Sigmoid colon (tissue), 4 donors: ENCODE data around the gene CACNG6.

ENCODE experiments used
- CTCF ChIP-seq, 4 experiments: fragments of 450-650 bp in 3 of 4; fragments of 200-600 bp in 1 of 4; IDR thresholded peaks; one replicate each; pipeline ENCODE4 v1.5.1; 2016 to 2019; ENCODE audit warnings: antibody characterized with exemption in 4 of 4, mild to moderate bottlenecking in 3 of 4, moderate library complexity in 2 of 4
- EP300 ChIP-seq, 4 donors: sonication (generic); formaldehyde crosslinking; IDR thresholded peaks; one replicate each; pipeline ENCODE4 v1.6.1; 2017; ENCODE audit warnings: antibody characterized with exemption in 4 of 4
- POLR2A ChIP-seq, 2 donors: fragments of 450-650 bp; IDR thresholded peaks; one replicate each; pipeline ENCODE4 v1.6.1; 2016; ENCODE audit warnings: antibody characterized with exemption in 2 of 2, mild to moderate bottlenecking in 2 of 2, moderate library complexity in 2 of 2
- POLR2AphosphoS5 ChIP-seq, 4 donors: sonication (generic); formaldehyde crosslinking; IDR thresholded peaks; one replicate each; pipeline ENCODE4 v1.6.1; 2017; ENCODE audit warnings: antibody characterized with exemption in 4 of 4

DNA sequence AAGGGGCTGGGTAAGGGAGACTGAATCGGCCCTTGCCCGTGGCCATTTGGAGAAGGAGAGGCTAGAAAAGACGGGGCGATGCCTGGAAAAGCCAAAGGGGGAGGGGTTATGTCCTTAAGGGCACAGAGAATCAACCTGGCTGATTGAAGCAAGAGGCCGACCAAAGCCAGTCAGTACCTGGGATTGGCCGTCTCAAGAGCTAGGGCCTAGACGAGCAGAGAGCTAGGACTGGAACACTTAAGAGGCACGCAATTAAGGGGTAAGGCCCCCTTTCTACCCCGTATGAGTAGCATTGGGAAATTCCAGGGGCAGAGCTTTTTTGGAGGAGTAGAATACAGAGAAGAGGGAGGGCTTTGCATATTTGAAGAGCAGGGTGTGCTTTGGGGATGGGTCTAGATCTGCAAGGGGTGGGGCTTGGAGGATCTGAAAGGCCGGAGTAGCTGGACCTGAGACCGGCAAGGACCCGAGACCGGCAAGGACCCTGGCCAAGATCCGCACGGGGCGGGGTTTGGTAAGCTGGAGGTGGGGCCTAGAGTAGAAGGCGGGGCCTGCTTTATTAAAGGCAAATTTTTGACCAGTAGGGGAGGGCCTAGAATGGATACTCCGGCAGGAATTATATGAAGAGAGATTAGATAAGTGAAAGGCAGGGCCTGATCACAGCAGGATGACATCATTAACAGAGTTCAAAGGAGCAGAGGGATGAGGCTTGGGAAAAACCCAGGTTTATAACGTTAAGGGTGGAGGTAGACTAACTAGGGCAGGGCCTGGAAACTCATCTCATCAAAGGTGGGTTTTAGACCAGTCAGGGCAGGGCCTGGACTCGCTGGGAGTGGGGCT lies 10.7 kb upstream of the CACNG6 start:
- TF ChIP-seq CTCF (IDR thresholded peaks at IDR 0.05) (no peak), POLR2AphosphoS5 (IDR thresholded peaks at IDR 0.05) (no peak), POLR2A (IDR thresholded peaks at IDR 0.05) (no peak), EP300 (IDR thresholded peaks at IDR 0.05) (no peak)
